GM12878 (cell line): ENCODE data around the gene GTF2IRD1. TPM values are rescaled to one million over a fixed set of nuclear protein-coding genes. Genes with fewer than 3 reads are reported as not detected.

Source experiments
- ATAC-seq: fragments of 200-7000 bp; cut with Tn5 transposase; 3 replicates; pipeline ENCODE4 v1.9.1; 2020; ENCODE audit warnings: mild to moderate bottlenecking, moderate library complexity
- BruUV-seq: library from RNA; stranded (reverse); fragments of 400-500 nt; replicated peaks from 2 replicates; lab custom pipeline; 2021; lab: Mats Ljungman, UMichigan
- CTCF ChIA-PET: fragments of 300-600 bp; sonication (Branson Sonifier 250); formaldehyde crosslinking; extraction: SDS; loops from one replicate; lab custom pipeline; 2021; ENCODE audit warnings: inconsistent platforms; lab: Yijun Ruan, JAX
- POLR2A ChIA-PET: fragments of 350-600 bp; formaldehyde crosslinking; extraction: SDS; loops from one replicate; lab custom pipeline; 2021; ENCODE audit warnings: inconsistent platforms; lab: Charles Lee
- RAD21 ChIA-PET: fragments of 300-600 bp; sonication (Branson Sonifier 250); formaldehyde crosslinking; loops from one replicate; lab custom pipeline; 2023; ENCODE audit warnings: antibody characterized with exemption; ENCODE audit not compliant: unreplicated experiment; lab: Charles Lee
- SMC1A ChIA-PET: fragments of 300-600 bp; sonication (Branson Sonifier 250); formaldehyde crosslinking; loops from one replicate; lab custom pipeline; 2023; ENCODE audit not compliant: unreplicated experiment, uncharacterized antibody; lab: Charles Lee
- DNase-seq: peaks from one replicate; pipeline ENCODE4 v3.0.0-alpha.2; 2011; ENCODE audit warnings: low read depth, low spot score
- FAIRE-seq: peaks from 3 replicates; lab custom pipeline; 2011; peaks lifted over from hg19 to GRCh38; lab: Jason Lieb, UNC
- H2AFZ ChIP-seq: 2 replicates; pipeline ENCODE4 v1.6.0; 2011; ENCODE audit warnings: low read depth, low read length, control low read depth; ENCODE audit not compliant: control insufficient read depth
- H3K27ac ChIP-seq: 2 replicates; pipeline ENCODE4 v1.5.1; 2011; ENCODE audit warnings: control low read depth; ENCODE audit not compliant: control insufficient read depth, insufficient read depth
- H3K27me3 ChIP-seq, 2 experiments: replicated peaks in 1 of 2; 2 replicates each; pipeline versions ENCODE4 v1.6.0 to v1.6.1; 2011; ENCODE audit warnings: low read length in 1 of 2; ENCODE audit not compliant: control insufficient read depth in 2 of 2, insufficient read depth in 2 of 2
- H3K36me3 ChIP-seq, 2 experiments: 2 replicates each; pipeline ENCODE4 v1.5.1; 2011; ENCODE audit warnings: low read length in 1 of 2; ENCODE audit not compliant: control insufficient read depth in 2 of 2, insufficient read depth in 2 of 2
- H3K4me1 ChIP-seq: 2 replicates; pipeline ENCODE4 v1.6.1; 2011; ENCODE audit warnings: mild to moderate bottlenecking, low read length, moderate library complexity, mixed read lengths; ENCODE audit not compliant: control insufficient read depth, insufficient read depth
- H3K4me2 ChIP-seq: 2 replicates; pipeline ENCODE4 v1.6.0; 2011; ENCODE audit warnings: control low read depth; ENCODE audit not compliant: control insufficient read depth, insufficient read depth
- H3K4me3 ChIP-seq: fragments of 200-600 bp; sonication (generic); 2 replicates; pipeline ENCODE4 v1.5.1; 2016
- H3K79me2 ChIP-seq: 2 replicates; pipeline ENCODE4 v1.6.0; 2011; ENCODE audit warnings: low read length; ENCODE audit not compliant: control insufficient read depth, insufficient read depth
- H3K9ac ChIP-seq: 2 replicates; pipeline ENCODE4 v1.8.0; 2011; ENCODE audit warnings: low read length, control low read depth, mixed read lengths; ENCODE audit not compliant: control insufficient read depth, insufficient read depth
- H3K9me3 ChIP-seq: replicated peaks from 3 replicates; pipeline ENCODE4 v1.5.1; 2011; ENCODE audit warnings: mild to moderate bottlenecking, low read length; ENCODE audit not compliant: control insufficient read depth, insufficient read depth
- H4K20me1 ChIP-seq: 2 replicates; pipeline ENCODE4 v1.6.0; 2011; ENCODE audit not compliant: control insufficient read depth, insufficient read depth
- BCLAF1 ChIP-seq: fragments of 450-650 bp; IDR thresholded peaks from 2 replicates; pipeline ENCODE4 v1.6.1; 2017; ENCODE audit warnings: antibody characterized with exemption, mild to moderate bottlenecking, moderate library complexity
- CREB1 ChIP-seq: IDR thresholded peaks from 2 replicates; pipeline ENCODE4 v1.6.1; 2012; ENCODE audit warnings: low read depth, mild to moderate bottlenecking, inconsistent platforms
- DPF2 ChIP-seq: fragments of 450-650 bp; IDR thresholded peaks from 2 replicates; pipeline ENCODE4 v1.6.1; 2017; ENCODE audit warnings: mild to moderate bottlenecking
- ESRRA ChIP-seq: IDR thresholded peaks from 2 replicates; pipeline ENCODE4 v1.6.1; 2012; ENCODE audit warnings: mild to moderate bottlenecking, low read length, improper control_type of control experiment
- GATAD2B ChIP-seq: fragments of 450-650 bp; conservative IDR thresholded peaks from 2 replicates; pipeline ENCODE4 v1.6.1; 2017; ENCODE audit warnings: low read depth, mild to moderate bottlenecking, moderate library complexity
- HDGF ChIP-seq: fragments of 450-650 bp; IDR thresholded peaks from 2 replicates; pipeline ENCODE4 v1.6.1; 2016; ENCODE audit warnings: antibody characterized with exemption
- IRF5 ChIP-seq: fragments of 450-650 bp; IDR thresholded peaks from 2 replicates; pipeline ENCODE4 v1.6.1; 2017; ENCODE audit warnings: borderline replicate concordance
- MYB ChIP-seq: fragments of 150-350 bp; IDR thresholded peaks from 2 replicates; pipeline ENCODE4 v1.6.1; 2014; ENCODE audit warnings: mild to moderate bottlenecking, low read depth, low read length, borderline replicate concordance
- NFXL1 ChIP-seq: fragments of 450-650 bp; IDR thresholded peaks from 2 replicates; pipeline ENCODE4 v1.6.1; 2017; ENCODE audit warnings: antibody characterized with exemption, mild to moderate bottlenecking, borderline replicate concordance
- NRF1 ChIP-seq: conservative IDR thresholded peaks from 2 replicates; pipeline ENCODE4 v1.6.1; 2011; ENCODE audit warnings: mild to moderate bottlenecking, low read depth, low read length, improper control_type of control experiment
- PBX3 ChIP-seq: IDR thresholded peaks from 2 replicates; pipeline ENCODE4 v1.6.1; 2011; ENCODE audit warnings: mild to moderate bottlenecking, low read depth, low read length, moderate library complexity; ENCODE audit not compliant: insufficient replicate concordance
- SMAD1 ChIP-seq: fragments of 450-650 bp; IDR thresholded peaks from 2 replicates; pipeline ENCODE4 v1.6.1; 2018; ENCODE audit warnings: mild to moderate bottlenecking, low read depth; ENCODE audit not compliant: partially characterized antibody
- SMC3 ChIP-seq: IDR thresholded peaks from 2 replicates; pipeline ENCODE4 v1.6.1; 2011; ENCODE audit warnings: low read length, improper control_type of control experiment, borderline replicate concordance
- STAT1 ChIP-seq: fragments of 450-650 bp; conservative IDR thresholded peaks from 2 replicates; pipeline ENCODE4 v1.6.1; 2014; ENCODE audit warnings: antibody characterized with exemption, mild to moderate bottlenecking
- ZBTB33 ChIP-seq: fragments of 450-650 bp; IDR thresholded peaks from 2 replicates; pipeline ENCODE4 v1.6.1; 2017; ENCODE audit warnings: mild to moderate bottlenecking
- ZNF207 ChIP-seq: fragments of 450-650 bp; IDR thresholded peaks from 2 replicates; pipeline ENCODE4 v1.6.1; 2014; ENCODE audit warnings: antibody characterized with exemption, mild to moderate bottlenecking, borderline replicate concordance
- ZNF622 ChIP-seq: fragments of 450-650 bp; IDR thresholded peaks from 2 replicates; pipeline ENCODE4 v1.6.1; 2017; ENCODE audit warnings: mild to moderate bottlenecking, inconsistent platforms
- WGBS: methylation state at CpG from one replicate; pipeline ENCODE4 v1.1.6; 2016; ENCODE audit warnings: low lambda C conversion rate; ENCODE audit not compliant: insufficient replicate concordance, insufficient coverage; ENCODE audit errors: missing lambda C conversion rate; 5-methylcytosine and 5-hydroxymethylcytosine counted together
- in situ Hi-C: fragments of 300-500 bp; cut with MboI; formaldehyde crosslinking; loops from 9 replicates; pipeline ENCODE4 v1.14.3; 2018; ENCODE audit warnings: mixed read lengths
- intact Hi-C: fragments of 100-400 bp; cut with micrococcal nuclease; formaldehyde crosslinking; loops from one replicate; pipeline ENCODE4 v1.14.2; 2022; ENCODE audit not compliant: unreplicated experiment
- polyA plus RNA-seq, 11 experiments: library from polyadenylated mRNA; depleted of rRNA in 4 of 11; unstranded in 6 of 11; stranded (reverse) in 5 of 11; fragments of >200 nt; fragmentation: Nextera tagmentation in 4 of 11; fragmentation: Illumina TruSeq in 1 of 11; extraction: Ambion mirVana in 4 of 11; extraction: Trizol in 1 of 11; gene quantifications; 1 replicate in 1 of 11; 2 replicates in 10 of 11; pipeline versions ENCODE4 v1.2.1 to v1.2.3, GENCODE V29; 2011 to 2016; ENCODE audit warnings: inconsistent platforms in 2 of 11, missing spikeins in 2 of 11, low read depth in 1 of 11
- total RNA-seq, 4 experiments: library from RNA; depleted of rRNA in 3 of 4; stranded (reverse); fragments of >200 nt in 3 of 4; fragmentation: Illumina TruSeq in 1 of 4; extraction: Trizol in 1 of 4; gene quantifications; 2 replicates each; pipeline versions ENCODE4 v1.2.1 to v1.2.3, GENCODE V29; 2013 to 2021

The GTF2IRD1 gene
- total and polyA plus RNA-seq, 10 of the 15 experiments (the other 5 are each of a cell fraction or from before 2014, with no cell fraction given), result 0.48 to 3.0 (median 1.3) TPM

GRCh38 chr7:74455928-74456327 lies 2.2 kb downstream of the GTF2IRD1 start:
- Histone ChIP-seq H3K4me3 (no peak overlapping the region), H2AFZ (no peak overlapping the region), H3K4me1 (peaks cover 5% of the 10 kb centered on the region), H3K9ac (no peak overlapping the region), H3K36me3 (no peaks in the 10 kb centered on the region), H3K79me2 (no peaks in the 10 kb centered on the region), H4K20me1 (no peaks in the 10 kb centered on the region), H3K27ac (no peak overlapping the region), H3K4me2 (no peak overlapping the region), H3K27me3 (no peaks in the 10 kb centered on the region), H3K9me3 (no peaks in the 10 kb centered on the region; the same call in 2 of the 3 replicates)
- DNase-seq (no peak), FAIRE-seq (no peak), ATAC-seq (no peak)
- POLR2A ChIA-PET, result interaction anchor here (0.8 to 1.3 kb wide), 2 partner anchors 9 to 165 kb away, joined by 3 read pairs; no protein-coding TSS in a partner anchor
- SMC1A ChIA-PET, result no interaction called here
- 30% methylated on average over 6 of the region's 6 CpGs for WGBS
- no TSS peak for BruUV-seq
- RAD21 ChIA-PET, result no interaction called here
- in situ Hi-C loops (no loop called here), intact Hi-C loops (loop anchor here (10.0 kb wide), 1 partner anchor 209 kb away; no protein-coding TSS in a partner anchor)
- CTCF ChIA-PET, result no interaction called here
- TF ChIP-seq SMC3, result no peak
- TF ChIP-seq SMAD1, result no peak
- no peak for TF ChIP-seq IRF5
- TF ChIP-seq MYB, result no peak
- TF ChIP-seq DPF2, result no peak
- TF ChIP-seq ESRRA, result no peak
- no peak for TF ChIP-seq HDGF
- no peak for TF ChIP-seq GATAD2B
- no peak for TF ChIP-seq PBX3
- TF ChIP-seq NRF1, result no peak
- TF ChIP-seq CREB1, result no peak
- no peak for TF ChIP-seq BCLAF1
- no peak for TF ChIP-seq STAT1
- no peak for TF ChIP-seq ZBTB33
- TF ChIP-seq ZNF622, result no peak
- no peak for TF ChIP-seq ZNF207
- no peak for TF ChIP-seq NFXL1
